ENCODE data around the gene OTOGL. TPM values are rescaled to one million over a fixed set of nuclear protein-coding genes. Genes with fewer than 3 reads are reported as not detected.

OTOGL gene
- total RNA-seq, 2 donors from 2014 or later: 0.14 to 0.81 TPM

GRCh38 chr12:80419644-80420043 is 320.3 kb downstream of the OTOGL start:
- ATAC-seq (ENCODE audit: insufficient number of reproducible peaks, low FRiP score, low read depth) (no peak), DNase-seq (ENCODE audit: low spot score) (no peak)
- no peaks in the 10 kb centered on the region for H3K9me3 ChIP-seq
- peaks cover 0 to 7% of the 10 kb centered on the region in 2 donors for H3K4me1 ChIP-seq (ENCODE audit: control insufficient read depth in 1 of 2, low read depth in 2 of 2)
- H3K27me3 ChIP-seq (replicated peaks; ENCODE audit: insufficient read depth): peaks cover 1% of the 10 kb centered on the region
- TF ChIP-seq, protein P1, sequence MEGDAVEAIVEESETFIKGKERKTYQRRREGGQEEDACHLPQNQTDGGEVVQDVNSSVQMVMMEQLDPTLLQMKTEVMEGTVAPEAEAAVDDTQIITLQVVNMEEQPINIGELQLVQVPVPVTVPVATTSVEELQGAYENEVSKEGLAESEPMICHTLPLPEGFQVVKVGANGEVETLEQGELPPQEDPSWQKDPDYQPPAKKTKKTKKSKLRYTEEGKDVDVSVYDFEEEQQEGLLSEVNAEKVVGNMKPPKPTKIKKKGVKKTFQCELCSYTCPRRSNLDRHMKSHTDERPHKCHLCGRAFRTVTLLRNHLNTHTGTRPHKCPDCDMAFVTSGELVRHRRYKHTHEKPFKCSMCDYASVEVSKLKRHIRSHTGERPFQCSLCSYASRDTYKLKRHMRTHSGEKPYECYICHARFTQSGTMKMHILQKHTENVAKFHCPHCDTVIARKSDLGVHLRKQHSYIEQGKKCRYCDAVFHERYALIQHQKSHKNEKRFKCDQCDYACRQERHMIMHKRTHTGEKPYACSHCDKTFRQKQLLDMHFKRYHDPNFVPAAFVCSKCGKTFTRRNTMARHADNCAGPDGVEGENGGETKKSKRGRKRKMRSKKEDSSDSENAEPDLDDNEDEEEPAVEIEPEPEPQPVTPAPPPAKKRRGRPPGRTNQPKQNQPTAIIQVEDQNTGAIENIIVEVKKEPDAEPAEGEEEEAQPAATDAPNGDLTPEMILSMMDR (IDR thresholded peaks at IDR 0.05): no peak
- H3K27ac ChIP-seq: no peak overlapping the region
- no peak overlapping the region for H3K4me3 ChIP-seq
- H3K36me3 ChIP-seq: no peaks in the 10 kb centered on the region

DNA sequence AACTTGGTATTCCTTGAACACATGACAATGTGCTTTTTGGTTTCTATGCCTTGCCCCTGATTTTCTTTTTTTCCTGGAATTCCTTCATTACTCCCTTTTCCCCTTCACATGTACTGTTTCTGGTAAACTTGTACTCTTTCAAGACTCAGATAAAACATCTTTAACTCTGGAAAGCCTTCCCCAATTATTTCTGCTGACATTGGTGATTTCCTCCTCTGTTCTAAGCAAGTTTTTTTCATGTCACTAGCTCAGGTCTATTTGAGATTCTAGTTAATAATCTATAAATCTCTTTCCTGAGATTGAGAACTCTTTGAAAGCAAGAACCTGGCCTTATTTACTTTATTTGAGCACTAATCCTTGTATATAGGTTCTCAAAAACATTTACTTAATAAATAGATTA is 320.7 kb downstream of the OTOGL start:
- H3K27ac ChIP-seq: no peak overlapping the region
- TF ChIP-seq, protein P1 (IDR thresholded peaks at IDR 0.05): no peak
- ATAC-seq (ENCODE audit: insufficient number of reproducible peaks, low FRiP score, low read depth): no peak

GRCh38 chr12:80422550-80422949 is 323.2 kb downstream of the OTOGL start:
- no peak overlapping the region for H3K27ac ChIP-seq
- no peaks in the 10 kb centered on the region for H3K9me3 ChIP-seq
- no peaks in the 10 kb centered on the region for H3K36me3 ChIP-seq
- ATAC-seq (ENCODE audit: insufficient number of reproducible peaks, low FRiP score, low read depth): no peak
- no peaks in the 10 kb centered on the region for H3K27me3 ChIP-seq (replicated peaks; ENCODE audit: insufficient read depth)
- H3K4me1 ChIP-seq (ENCODE audit: control insufficient read depth in 1 of 2, low read depth in 2 of 2): peaks cover 0 to 7% of the 10 kb centered on the region in 2 donors
- TF ChIP-seq, protein P1 (IDR thresholded peaks at IDR 0.05): no peak
- no peak for DNase-seq (ENCODE audit: low spot score)
- no peak overlapping the region for H3K4me3 ChIP-seq

More for the DNA sequence above, 320.7 kb downstream of the OTOGL start:
- H3K27me3 ChIP-seq (replicated peaks; ENCODE audit: insufficient read depth): no peaks in the 10 kb centered on the region
- H3K4me3 ChIP-seq: no peak overlapping the region
- no peak for DNase-seq (ENCODE audit: low spot score)
- H3K4me1 ChIP-seq (ENCODE audit: control insufficient read depth in 1 of 2, low read depth in 2 of 2): peaks cover 0 to 7% of the 10 kb centered on the region in 2 donors
- no peaks in the 10 kb centered on the region for H3K36me3 ChIP-seq
- no peaks in the 10 kb centered on the region for H3K9me3 ChIP-seq

Other genes starting within 250 kb of the OTOGL start
- gene PPP1R12A, start 164.4 kb upstream of the OTOGL start, total RNA-seq: 100 to 1,000 TPM; 151 to 199 TPM

Data from thoracic aorta (tissue), 2 donors.